ENCODE measurements around the gene OPRL1. TPM values are rescaled to one million over a fixed set of nuclear protein-coding genes. Genes with fewer than 3 reads are reported as not detected.

The OPRL1 gene
- total and polyA plus RNA-seq, 2 donors (not counting 1 experiment from before 2014, with no cell fraction given) = 3.5 to 6.2 TPM

DNA sequence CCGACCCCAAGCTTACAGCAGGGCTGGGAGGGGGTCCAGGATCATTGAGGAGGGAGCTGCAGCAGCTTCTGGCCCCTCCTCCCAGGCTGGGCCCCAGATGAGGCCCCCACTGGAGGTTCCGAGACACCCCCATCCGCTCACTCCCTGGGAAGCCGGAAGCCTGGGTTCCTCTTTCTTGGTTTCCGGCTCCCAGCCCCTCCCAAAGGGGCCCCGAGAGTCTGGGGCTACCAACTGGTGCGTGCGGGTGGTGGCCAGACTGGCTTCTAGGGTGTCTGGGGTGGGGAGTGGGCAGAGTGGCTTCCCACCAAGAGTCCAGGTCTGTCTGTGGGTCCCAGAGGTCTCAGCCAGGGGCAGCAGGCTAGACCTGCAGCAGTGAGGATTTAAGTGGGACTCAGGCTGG lies 2.8 kb upstream of the OPRL1 start:
- Histone ChIP-seq H2AFZ (ENCODE audit: insufficient read depth, low read depth, low read length, poor library complexity, severe bottlenecking) (no peak overlapping the region), H3K9ac (ENCODE audit: low read length) (peak overlapping the region; percentile 85), H3K4me2 (replicated peaks; ENCODE audit: low read depth, low read length, poor library complexity, severe bottlenecking) (peak overlapping the region; percentile 96), H3K4me1 (ENCODE audit: control insufficient read depth in 2 of 2, insufficient read depth in 2 of 2, low read length in 2 of 2) (peaks cover 28 to 68% of the 10 kb centered on the region in 2 donors), H3K27ac (ENCODE audit: low read length in 2 of 2) (peak overlapping the region; percentile 77 to 83), H3K9me3 (ENCODE audit: control extremely low read depth in 1 of 3, control insufficient read depth in 2 of 3, insufficient read depth in 1 of 3, low read length in 2 of 3) (no peaks in the 10 kb centered on the region), H3K4me3 (ENCODE audit: control extremely low read depth in 1 of 5, extremely low read depth in 1 of 5, insufficient read depth in 1 of 5, low read depth in 2 of 5, low read length in 4 of 5) (peak overlapping the region; percentile 80 to 98 (median 96)), H3K27me3 (replicated peaks in 1 of 4; ENCODE audit: control extremely low read depth in 1 of 4, control insufficient read depth in 3 of 4, insufficient read depth in 4 of 4, low read length in 3 of 4) (no peaks in the 10 kb centered on the region), H4K20me1 (ENCODE audit: control insufficient read depth, insufficient read depth, low read length, poor library complexity, severe bottlenecking) (peaks cover 64% of the 10 kb centered on the region), H3K79me2 (ENCODE audit: control insufficient read depth, insufficient read depth, low read length) (peaks cover 20% of the 10 kb centered on the region), H3K36me3 (replicated peaks in 1 of 2; ENCODE audit: control extremely low read depth in 1 of 2, control insufficient read depth in 1 of 2, extremely low read depth in 1 of 2, insufficient read depth in 2 of 2, low read length in 1 of 2) (peaks cover 0 to 43% of the 10 kb centered on the region in 2 experiments)
- Mint-ChIP-seq H3K9me3 (ENCODE audit: insufficient read depth) (no peaks in the 10 kb centered on the region), H3K4me1 (peaks cover 52% of the 10 kb centered on the region), H3K4me3 (peak overlapping the region; percentile 87), H3K27ac (peak overlapping the region; percentile 92), H3K27me3 (no peaks in the 10 kb centered on the region)
- TF ChIP-seq EZH2 (IDR thresholded peaks at IDR 0.05; ENCODE audit: borderline replicate concordance, insufficient read depth, low read depth, low read length, poor library complexity, severe bottlenecking) (no peak), CTCF (IDR thresholded peaks at IDR 0.05) (no peak)
- 0% methylated on average over 8 of the region's 8 CpGs for WGBS (ENCODE audit: insufficient coverage)
- ChIA-PET CTCF (interaction anchor here (0.9 to 11.8 kb wide), 5 partner anchors 15 to 41 kb away, joined by 3 to 220 read pairs (median 41); partner anchors contain the start of gene TCEA2), POLR2A (interaction anchor here (1.4 to 5.5 kb wide), 4 partner anchors 11 to 34 kb away, joined by 4 to 55 read pairs (median 20); partner anchors contain the start of gene TCEA2)
- intact Hi-C loops (cut with micrococcal nuclease) = loop anchor here (2.0 to 5.0 kb wide), 3 partner anchors 120 to 212 kb away; partner anchors contain the start of genes PCMTD2, TPD52L2 and UCKL1
- ATAC-seq (ENCODE audit: low read depth) (peak; percentile 8), DNase-seq (peak; percentile 79)

DNA sequence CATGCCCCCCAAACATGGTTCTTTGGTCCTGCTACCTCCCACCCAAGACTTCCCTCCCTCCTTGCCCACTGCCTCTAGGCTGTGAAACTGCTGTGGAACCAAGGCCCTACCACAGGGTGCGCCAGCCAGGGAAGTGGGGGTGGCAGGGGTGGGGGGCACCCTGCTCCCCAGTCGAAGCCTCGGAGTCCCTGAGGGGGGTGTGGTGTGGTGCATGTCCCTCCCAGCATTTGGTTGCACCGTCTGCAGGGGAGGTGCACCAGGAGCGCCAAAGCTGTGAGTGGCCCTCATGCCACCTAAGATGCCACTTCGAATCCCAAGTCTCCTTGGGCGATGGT lies 2.4 kb upstream of the OPRL1 start:
- intact Hi-C loops (cut with micrococcal nuclease) = loop anchor here (2.0 to 5.0 kb wide), 3 partner anchors 120 to 213 kb away; partner anchors contain the start of genes PCMTD2, TPD52L2 and UCKL1
- peak overlapping the region; percentile 77 to 83 for H3K27ac ChIP-seq (ENCODE audit: low read length in 2 of 2)
- peak overlapping the region; percentile 85 for H3K9ac ChIP-seq (ENCODE audit: low read length)
- no peaks in the 10 kb centered on the region for H3K27me3 ChIP-seq (replicated peaks in 1 of 4; ENCODE audit: control extremely low read depth in 1 of 4, control insufficient read depth in 3 of 4, insufficient read depth in 4 of 4, low read length in 3 of 4)
- WGBS (ENCODE audit: insufficient coverage) = 0% methylated on average over 4 of the region's 7 CpGs
- H3K4me2 ChIP-seq (replicated peaks; ENCODE audit: low read depth, low read length, poor library complexity, severe bottlenecking) = peak overlapping the region; percentile 96
- peaks cover 0 to 39% of the 10 kb centered on the region in 2 experiments for H3K36me3 ChIP-seq (replicated peaks in 1 of 2; ENCODE audit: control extremely low read depth in 1 of 2, control insufficient read depth in 1 of 2, extremely low read depth in 1 of 2, insufficient read depth in 2 of 2, low read length in 1 of 2)
- POLR2A ChIA-PET = interaction anchor here (0.6 to 5.5 kb wide), 10 partner anchors 8 to 525 kb away, joined by 3 to 55 read pairs (median 10); partner anchors contain the start of gene TCEA2
- H3K4me3 ChIP-seq (ENCODE audit: control extremely low read depth in 1 of 5, extremely low read depth in 1 of 5, insufficient read depth in 1 of 5, low read depth in 2 of 5, low read length in 4 of 5) = peak overlapping the region; percentile 80 to 98 (median 96)
- CTCF ChIA-PET = interaction anchor here (0.9 to 11.8 kb wide), 10 partner anchors 8 to 97 kb away, joined by 3 to 220 read pairs (median 4); partner anchors contain the start of genes PRPF6 and TCEA2
- no peak for TF ChIP-seq CTCF (IDR thresholded peaks at IDR 0.05)
- no peak for TF ChIP-seq EZH2 (IDR thresholded peaks at IDR 0.05; ENCODE audit: borderline replicate concordance, insufficient read depth, low read depth, low read length, poor library complexity, severe bottlenecking)
- H2AFZ ChIP-seq (ENCODE audit: insufficient read depth, low read depth, low read length, poor library complexity, severe bottlenecking) = no peak overlapping the region
- peaks cover 60% of the 10 kb centered on the region for H4K20me1 ChIP-seq (ENCODE audit: control insufficient read depth, insufficient read depth, low read length, poor library complexity, severe bottlenecking)
- no peak for DNase-seq
- H3K27ac Mint-ChIP-seq = peak overlapping the region; percentile 92
- no peaks in the 10 kb centered on the region for H3K27me3 Mint-ChIP-seq
- H3K4me1 Mint-ChIP-seq = peaks cover 52% of the 10 kb centered on the region
- H3K4me3 Mint-ChIP-seq = peak overlapping the region; percentile 87
- H3K79me2 ChIP-seq (ENCODE audit: control insufficient read depth, insufficient read depth, low read length) = peaks cover 20% of the 10 kb centered on the region
- peaks cover 32 to 68% of the 10 kb centered on the region in 2 donors for H3K4me1 ChIP-seq (ENCODE audit: control insufficient read depth in 2 of 2, insufficient read depth in 2 of 2, low read length in 2 of 2)
- peak; percentile 0 for ATAC-seq (ENCODE audit: low read depth)
- no peaks in the 10 kb centered on the region for H3K9me3 Mint-ChIP-seq (ENCODE audit: insufficient read depth)
- no peaks in the 10 kb centered on the region for H3K9me3 ChIP-seq (ENCODE audit: control extremely low read depth in 1 of 3, control insufficient read depth in 2 of 3, insufficient read depth in 1 of 3, low read length in 2 of 3)

Measured in B cell (primary cell).